Activated naive CD8-positive, alpha-beta T cell treated with anti-CD3 and anti-CD28 coated beads, Interleukin-2, amount 10 ng/mL, durations not matched to agents 7 days and 5 days (primary cell): ENCODE results near the gene TMEM209. TPM values are rescaled to one million over a fixed set of nuclear protein-coding genes. Genes with fewer than 3 reads are reported as not detected.

Experiments used
- ATAC-seq: fragments of 150-1000 bp; cut with Tn5 transposase; one replicate; pipeline ENCODE4 v1.10.0; 2021; ENCODE audit warnings: low read depth, moderate library complexity
- POLR2A ChIA-PET: fragments of 350-600 bp; sonication (Branson Sonifier 250); formaldehyde crosslinking; loops from one replicate; lab custom pipeline; 2021; ENCODE audit warnings: antibody characterized with exemption; lab: Charles Lee
- DNase-seq: peaks from one replicate; pipeline ENCODE4 v3.0.0; 2021
- H3K27ac Mint-ChIP-seq: one replicate; pipeline ENCODE4 v1.8.0; 2022; ENCODE audit warnings: mild to moderate bottlenecking, mixed read lengths
- H3K27me3 Mint-ChIP-seq: one replicate; pipeline ENCODE4 v1.8.0; 2022; ENCODE audit warnings: mild to moderate bottlenecking, moderate library complexity, mixed read lengths
- H3K36me3 Mint-ChIP-seq: one replicate; pipeline ENCODE4 v1.8.0; 2021; ENCODE audit warnings: mild to moderate bottlenecking, mixed read lengths
- H3K4me1 Mint-ChIP-seq: one replicate; pipeline ENCODE4 v1.8.0; 2021; ENCODE audit warnings: mixed read lengths
- H3K4me3 Mint-ChIP-seq: one replicate; pipeline ENCODE4 v1.8.0; 2022; ENCODE audit warnings: mild to moderate bottlenecking, moderate library complexity, mixed read lengths
- H3K9me3 Mint-ChIP-seq: one replicate; pipeline ENCODE4 v1.8.0; 2021; ENCODE audit warnings: mixed read lengths
- total RNA-seq, 2 experiments: library from RNA; stranded (reverse); gene quantifications; one replicate each; pipeline ENCODE4 v1.2.3, GENCODE V29; 2021

Gene TMEM209
- total RNA-seq, 2 experiments from 2014 or later = 39.5 to 43.9 TPM

- Mint-ChIP-seq H3K36me3 (peaks cover 22% of the 10 kb centered on the region), H3K9me3 (no peaks in the 10 kb centered on the region), H3K4me3 (no peak overlapping the region), H3K4me1 (peaks cover 3% of the 10 kb centered on the region), H3K27me3 (no peaks in the 10 kb centered on the region), H3K27ac (no peak overlapping the region)
- no peak for ATAC-seq
- POLR2A ChIA-PET = interaction anchor here (0.6 kb wide), 1 partner anchor 96 kb away, joined by 3 read pairs; no protein-coding TSS in a partner anchor
- no peak for DNase-seq
Measured at GRCh38 chr7:130179631-130180030, 25.6 kb downstream of the TMEM209 start.

GRCh38 chr7:130178251-130178650 lies 27.0 kb downstream of the TMEM209 start:
- Mint-ChIP-seq H3K27ac (no peak overlapping the region), H3K27me3 (no peaks in the 10 kb centered on the region), H3K4me1 (peaks cover 3% of the 10 kb centered on the region), H3K36me3 (peaks cover 20% of the 10 kb centered on the region), H3K4me3 (no peak overlapping the region), H3K9me3 (no peaks in the 10 kb centered on the region)
- no peak for DNase-seq
- POLR2A ChIA-PET = interaction anchor here (0.5 to 0.9 kb wide), 2 partner anchors 27 to 196 kb away, joined by 3 read pairs; partner anchors contain the start of gene TMEM209
- ATAC-seq = no peak

- POLR2A ChIA-PET = no interaction called here
- Mint-ChIP-seq H3K27ac (no peak overlapping the region), H3K9me3 (no peaks in the 10 kb centered on the region)
Measured at GRCh38 chr7:130174237-130174959, 30.8 kb downstream of the TMEM209 start.

GRCh38 chr7:130162196-130162595 lies 43.0 kb downstream of the TMEM209 start:
- no peak overlapping the region for H3K27ac Mint-ChIP-seq
- POLR2A ChIA-PET = no interaction called here
- H3K9me3 Mint-ChIP-seq = no peaks in the 10 kb centered on the region
- no peak for DNase-seq
- H3K27me3 Mint-ChIP-seq = no peaks in the 10 kb centered on the region
- H3K36me3 Mint-ChIP-seq = peaks cover 52% of the 10 kb centered on the region
- no peaks in the 10 kb centered on the region for H3K4me1 Mint-ChIP-seq
- ATAC-seq = no peak
- no peak overlapping the region for H3K4me3 Mint-ChIP-seq

More at GRCh38 chr7:130174237-130174959, 30.8 kb downstream of the TMEM209 start:
- DNase-seq (no peak), ATAC-seq (no peak)
- H3K4me3 Mint-ChIP-seq = no peak overlapping the region
- no peaks in the 10 kb centered on the region for H3K4me1 Mint-ChIP-seq
- H3K36me3 Mint-ChIP-seq = peaks cover 10% of the 10 kb centered on the region
- H3K27me3 Mint-ChIP-seq = no peaks in the 10 kb centered on the region

- Mint-ChIP-seq H3K27me3 (peaks cover 2% of the 10 kb centered on the region), H3K36me3 (peaks cover 53% of the 10 kb centered on the region), H3K27ac (no peak overlapping the region), H3K4me3 (no peak overlapping the region), H3K9me3 (no peaks in the 10 kb centered on the region), H3K4me1 (no peaks in the 10 kb centered on the region)
- POLR2A ChIA-PET = no interaction called here
- ATAC-seq (no peak), DNase-seq (no peak)
Measured at GRCh38 chr7:130160455-130160854, 44.8 kb downstream of the TMEM209 start.

GRCh38 chr7:130160023-130160422 lies 45.2 kb downstream of the TMEM209 start:
- no peak overlapping the region for H3K27ac Mint-ChIP-seq
- H3K9me3 Mint-ChIP-seq = no peaks in the 10 kb centered on the region
- H3K36me3 Mint-ChIP-seq = peaks cover 54% of the 10 kb centered on the region
- ATAC-seq (no peak), DNase-seq (no peak)
- no peak overlapping the region for H3K4me3 Mint-ChIP-seq
- POLR2A ChIA-PET = no interaction called here
- no peaks in the 10 kb centered on the region for H3K4me1 Mint-ChIP-seq
- H3K27me3 Mint-ChIP-seq = peaks cover 4% of the 10 kb centered on the region

- no peak overlapping the region for H3K4me3 Mint-ChIP-seq
- H3K9me3 Mint-ChIP-seq = no peaks in the 10 kb centered on the region
- no peaks in the 10 kb centered on the region for H3K4me1 Mint-ChIP-seq
- DNase-seq (no peak), ATAC-seq (no peak)
- POLR2A ChIA-PET = no interaction called here
- no peak overlapping the region for H3K27ac Mint-ChIP-seq
- peaks cover 4% of the 10 kb centered on the region for H3K27me3 Mint-ChIP-seq
- peaks cover 41% of the 10 kb centered on the region for H3K36me3 Mint-ChIP-seq
Measured at GRCh38 chr7:130157700-130158099, 47.5 kb downstream of the TMEM209 start.

- Mint-ChIP-seq H3K4me1 (no peaks in the 10 kb centered on the region), H3K27ac (no peak overlapping the region), H3K27me3 (peaks cover 4% of the 10 kb centered on the region), H3K4me3 (no peak overlapping the region), H3K36me3 (peaks cover 29% of the 10 kb centered on the region), H3K9me3 (no peaks in the 10 kb centered on the region)
- no peak for DNase-seq
- POLR2A ChIA-PET = no interaction called here
- ATAC-seq = no peak
Measured at GRCh38 chr7:130156140-130156539, 49.1 kb downstream of the TMEM209 start.

GRCh38 chr7:130154501-130155317 lies 50.5 kb downstream of the TMEM209 start:
- ATAC-seq (no peak), DNase-seq (no peak)
- Mint-ChIP-seq H3K27ac (no peak overlapping the region), H3K4me1 (no peaks in the 10 kb centered on the region), H3K4me3 (no peak overlapping the region), H3K36me3 (peaks cover 15% of the 10 kb centered on the region), H3K27me3 (peaks cover 4% of the 10 kb centered on the region), H3K9me3 (no peaks in the 10 kb centered on the region)
- POLR2A ChIA-PET = no interaction called here

- peaks cover 4% of the 10 kb centered on the region for H3K27me3 Mint-ChIP-seq
- H3K9me3 Mint-ChIP-seq = no peaks in the 10 kb centered on the region
- no peak for DNase-seq
- H3K4me3 Mint-ChIP-seq = no peak overlapping the region
- ATAC-seq = no peak
- H3K4me1 Mint-ChIP-seq = no peaks in the 10 kb centered on the region
- POLR2A ChIA-PET = no interaction called here
- H3K36me3 Mint-ChIP-seq = peaks cover 9% of the 10 kb centered on the region
- no peak overlapping the region for H3K27ac Mint-ChIP-seq
Measured at GRCh38 chr7:130154131-130154500, 51.1 kb downstream of the TMEM209 start.

GRCh38 chr7:130153211-130153908 lies 51.8 kb downstream of the TMEM209 start:
- Mint-ChIP-seq H3K36me3 (peaks cover 5% of the 10 kb centered on the region), H3K27ac (no peak overlapping the region), H3K4me1 (no peaks in the 10 kb centered on the region), H3K4me3 (no peak overlapping the region), H3K9me3 (no peaks in the 10 kb centered on the region), H3K27me3 (peaks cover 9% of the 10 kb centered on the region)
- ATAC-seq (no peak), DNase-seq (no peak)
- POLR2A ChIA-PET = no interaction called here

- POLR2A ChIA-PET = no interaction called here
- ATAC-seq (no peak), DNase-seq (no peak)
- Mint-ChIP-seq H3K27ac (no peak overlapping the region), H3K9me3 (no peaks in the 10 kb centered on the region), H3K36me3 (peaks cover 5% of the 10 kb centered on the region), H3K4me1 (no peaks in the 10 kb centered on the region), H3K4me3 (no peak overlapping the region), H3K27me3 (peaks cover 15% of the 10 kb centered on the region)
Measured at GRCh38 chr7:130152493-130153210, 52.6 kb downstream of the TMEM209 start.
